Fibroblast of lung (primary cell): Measurements from ENCODE around the gene CHD3.

Source experiments
- CTCF ChIP-seq, 2 donors: IDR thresholded peaks in 1 of 2; conservative IDR thresholded peaks in 1 of 2; 1 replicate in 1 of 2; 2 replicates in 1 of 2; pipeline ENCODE4 v1.5.1; 2011 to 2012; ENCODE audit warnings: low read length in 2 of 2, control low read depth in 1 of 2, inconsistent platforms in 1 of 2, low read depth in 1 of 2, mild to moderate bottlenecking in 1 of 2
- EZH2 ChIP-seq: IDR thresholded peaks from 2 replicates; pipeline ENCODE4 v1.5.1; 2012; ENCODE audit warnings: low read length, control low read depth, mild to moderate bottlenecking; ENCODE audit errors: missing control alignments

DNA sequence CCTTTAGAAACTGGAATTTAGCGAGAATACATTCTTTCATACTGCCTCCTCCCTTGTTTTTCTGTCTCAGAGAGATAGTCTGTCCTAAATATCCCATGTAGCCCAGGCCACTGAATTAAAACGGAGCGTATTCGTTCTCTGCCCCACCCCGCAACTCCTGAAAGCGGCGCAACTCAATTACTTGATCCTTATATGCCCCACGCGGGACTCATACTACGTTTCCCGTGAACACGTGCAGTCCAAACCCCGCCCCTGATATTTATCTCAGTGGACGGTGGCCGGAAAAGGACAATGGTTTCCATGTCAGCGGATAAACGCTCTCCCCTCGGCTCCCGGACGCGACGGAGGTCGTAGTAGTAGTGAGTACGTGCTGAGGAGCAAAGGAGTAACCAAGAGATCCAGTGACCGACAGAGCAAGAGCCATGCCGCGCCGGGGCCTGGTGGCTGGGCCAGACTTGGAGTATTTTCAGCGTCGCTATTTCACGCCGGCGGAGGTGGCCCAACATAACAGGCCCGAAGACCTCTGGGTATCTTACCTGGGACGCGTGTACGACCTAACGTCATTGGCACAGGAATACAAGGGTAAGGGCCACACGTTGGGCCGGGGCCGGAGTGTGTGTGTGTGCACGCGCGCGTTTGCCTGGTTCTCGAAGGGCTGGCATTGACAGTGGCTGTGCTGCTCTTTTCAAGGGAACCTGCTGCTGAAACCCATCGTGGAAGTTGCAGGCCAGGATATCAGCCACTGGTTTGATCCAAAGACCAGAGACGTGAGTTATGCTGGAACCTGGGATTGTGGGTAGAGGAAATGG is 30.7 kb upstream of the CHD3 start, which contains the start of gene CYB5D1:
- TF ChIP-seq CTCF (conservative IDR thresholded peaks at IDR 0.05 in 1 of 2, IDR thresholded peaks at IDR 0.05 in 1 of 2; ENCODE audit: low read depth in 1 of 2, low read length in 2 of 2) (no peak), EZH2 (no peak)
